HG02840 (cell line): ENCODE data around the gene ADCY2.

ENCODE experiments used
- ATAC-seq: cut with Tn5 transposase; IDR thresholded peaks from one replicate; pipeline ENCODE4 v1.9.1; 2021; ENCODE audit warnings: mild to moderate bottlenecking, moderate library complexity, moderate number of reproducible peaks; ENCODE audit not compliant: unreplicated experiment, low FRiP score

ADCY2 gene

GRCh38 chr5:7435503-7435902 is 39.6 kb downstream of the ADCY2 start:
- no peak for ATAC-seq

- no peak for ATAC-seq
Measured at GRCh38 chr5:7436521-7436920, 40.6 kb downstream of the ADCY2 start.

- no peak for ATAC-seq
Measured at GRCh38 chr5:7437836-7438235, 41.9 kb downstream of the ADCY2 start.

- ATAC-seq: no peak
Measured at GRCh38 chr5:7445068-7445467, 49.1 kb downstream of the ADCY2 start.

- ATAC-seq: no peak
Measured at GRCh38 chr5:7445831-7446230, 49.9 kb downstream of the ADCY2 start.

GRCh38 chr5:7446913-7447312 is 51.0 kb downstream of the ADCY2 start:
- ATAC-seq: no peak

GRCh38 chr5:7453947-7454346 is 58.0 kb downstream of the ADCY2 start:
- ATAC-seq: no peak

GRCh38 chr5:7456206-7456605 is 60.3 kb downstream of the ADCY2 start:
- ATAC-seq: no peak

GRCh38 chr5:7461371-7461770 is 65.4 kb downstream of the ADCY2 start:
- no peak for ATAC-seq

- ATAC-seq: no peak
Measured at GRCh38 chr5:7462758-7463157, 66.8 kb downstream of the ADCY2 start.

GRCh38 chr5:7464182-7464581 is 68.2 kb downstream of the ADCY2 start:
- ATAC-seq: no peak

GRCh38 chr5:7467179-7467578 is 71.2 kb downstream of the ADCY2 start:
- no peak for ATAC-seq

GRCh38 chr5:7468742-7469141 is 72.8 kb downstream of the ADCY2 start:
- ATAC-seq: no peak

- ATAC-seq: no peak
Measured at GRCh38 chr5:7471710-7472109, 75.8 kb downstream of the ADCY2 start.

GRCh38 chr5:7473115-7473514 is 77.2 kb downstream of the ADCY2 start:
- ATAC-seq: no peak

- ATAC-seq: no peak
Measured at GRCh38 chr5:7473668-7474215, 77.8 kb downstream of the ADCY2 start.

GRCh38 chr5:7474821-7475403 is 79.0 kb downstream of the ADCY2 start:
- ATAC-seq: no peak

GRCh38 chr5:7478459-7478858 is 82.5 kb downstream of the ADCY2 start:
- ATAC-seq: no peak

- no peak for ATAC-seq
Measured at GRCh38 chr5:7488734-7489133, 92.8 kb downstream of the ADCY2 start.

- no peak for ATAC-seq
Measured at GRCh38 chr5:7492371-7492770, 96.4 kb downstream of the ADCY2 start.

GRCh38 chr5:7493081-7493480 is 97.1 kb downstream of the ADCY2 start:
- no peak for ATAC-seq

GRCh38 chr5:7493622-7494021 is 97.7 kb downstream of the ADCY2 start:
- ATAC-seq: no peak
